GM20000 (cell line): ENCODE measurements around the gene PLEKHA8.

Experiments used
- DNase-seq: peaks from one replicate; pipeline ENCODE4 v3.0.0; 2012; ENCODE audit warnings: low spot score
- TF ChIP-seq, protein P1 (sequence below): IDR thresholded peaks from 2 replicates; pipeline ENCODE4 v1.5.1; 2012; ENCODE audit warnings: mild to moderate bottlenecking, control low read depth; ENCODE audit errors: extremely low read depth, missing control alignments

Gene PLEKHA8

DNA sequence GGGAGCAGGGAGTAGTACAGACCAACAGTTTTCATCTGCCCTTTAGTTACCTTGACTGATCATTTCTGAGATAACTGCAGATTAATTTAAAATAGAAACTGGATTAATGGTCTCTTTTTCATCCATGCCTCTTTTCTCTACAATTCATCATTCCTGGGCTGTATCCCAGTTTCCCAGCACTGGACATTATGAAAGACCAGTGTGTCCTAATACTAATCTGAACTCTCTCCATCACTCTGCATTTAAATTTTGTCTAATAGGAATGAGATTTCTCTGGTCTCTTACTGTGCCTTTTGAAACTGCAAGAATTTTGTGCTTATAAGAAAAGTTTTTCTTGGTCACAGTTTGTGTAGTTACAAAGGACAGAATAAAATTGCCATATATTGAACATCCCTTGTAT is 12.7 kb downstream of the PLEKHA8 start:
- TF ChIP-seq, protein P1, sequence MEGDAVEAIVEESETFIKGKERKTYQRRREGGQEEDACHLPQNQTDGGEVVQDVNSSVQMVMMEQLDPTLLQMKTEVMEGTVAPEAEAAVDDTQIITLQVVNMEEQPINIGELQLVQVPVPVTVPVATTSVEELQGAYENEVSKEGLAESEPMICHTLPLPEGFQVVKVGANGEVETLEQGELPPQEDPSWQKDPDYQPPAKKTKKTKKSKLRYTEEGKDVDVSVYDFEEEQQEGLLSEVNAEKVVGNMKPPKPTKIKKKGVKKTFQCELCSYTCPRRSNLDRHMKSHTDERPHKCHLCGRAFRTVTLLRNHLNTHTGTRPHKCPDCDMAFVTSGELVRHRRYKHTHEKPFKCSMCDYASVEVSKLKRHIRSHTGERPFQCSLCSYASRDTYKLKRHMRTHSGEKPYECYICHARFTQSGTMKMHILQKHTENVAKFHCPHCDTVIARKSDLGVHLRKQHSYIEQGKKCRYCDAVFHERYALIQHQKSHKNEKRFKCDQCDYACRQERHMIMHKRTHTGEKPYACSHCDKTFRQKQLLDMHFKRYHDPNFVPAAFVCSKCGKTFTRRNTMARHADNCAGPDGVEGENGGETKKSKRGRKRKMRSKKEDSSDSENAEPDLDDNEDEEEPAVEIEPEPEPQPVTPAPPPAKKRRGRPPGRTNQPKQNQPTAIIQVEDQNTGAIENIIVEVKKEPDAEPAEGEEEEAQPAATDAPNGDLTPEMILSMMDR: no peak
- no peak for DNase-seq

DNA sequence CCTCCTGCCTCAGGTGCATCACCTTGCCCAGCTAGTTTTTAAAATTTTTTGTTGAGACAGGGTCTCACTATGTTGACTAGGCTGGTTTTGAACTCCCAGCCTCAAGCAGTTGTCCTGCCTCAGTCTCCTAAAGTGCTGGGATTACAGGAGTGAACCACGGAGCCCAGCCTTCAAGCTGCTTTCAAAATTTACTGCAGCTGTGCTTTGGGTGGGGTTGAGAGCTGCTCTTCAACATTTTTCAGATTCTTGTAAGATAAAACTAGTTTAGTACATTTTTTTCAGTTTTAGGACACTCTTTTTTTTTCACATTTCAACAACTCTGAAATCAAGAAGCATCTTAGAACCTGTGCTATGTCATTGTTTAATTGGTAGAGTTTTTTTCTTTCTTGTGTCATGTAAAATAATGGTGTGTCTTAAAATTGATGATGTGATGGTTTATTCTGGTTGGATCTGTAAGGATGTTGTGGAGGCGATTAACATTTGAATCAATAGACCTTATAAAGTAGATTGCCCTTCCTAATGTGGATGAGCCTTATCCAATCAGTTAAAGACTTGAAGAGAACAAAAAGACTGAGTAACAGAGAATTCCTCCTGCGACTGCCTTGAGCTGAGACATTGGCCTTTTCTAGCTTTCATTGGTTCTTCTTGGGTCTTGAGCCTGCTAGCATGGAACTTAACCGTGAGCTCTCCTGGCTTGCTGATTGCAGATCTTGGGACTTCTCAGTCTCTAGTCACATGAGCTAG is 13.5 kb downstream of the PLEKHA8 start:
- no peak for DNase-seq
- TF ChIP-seq, protein P1: no peak

DNA sequence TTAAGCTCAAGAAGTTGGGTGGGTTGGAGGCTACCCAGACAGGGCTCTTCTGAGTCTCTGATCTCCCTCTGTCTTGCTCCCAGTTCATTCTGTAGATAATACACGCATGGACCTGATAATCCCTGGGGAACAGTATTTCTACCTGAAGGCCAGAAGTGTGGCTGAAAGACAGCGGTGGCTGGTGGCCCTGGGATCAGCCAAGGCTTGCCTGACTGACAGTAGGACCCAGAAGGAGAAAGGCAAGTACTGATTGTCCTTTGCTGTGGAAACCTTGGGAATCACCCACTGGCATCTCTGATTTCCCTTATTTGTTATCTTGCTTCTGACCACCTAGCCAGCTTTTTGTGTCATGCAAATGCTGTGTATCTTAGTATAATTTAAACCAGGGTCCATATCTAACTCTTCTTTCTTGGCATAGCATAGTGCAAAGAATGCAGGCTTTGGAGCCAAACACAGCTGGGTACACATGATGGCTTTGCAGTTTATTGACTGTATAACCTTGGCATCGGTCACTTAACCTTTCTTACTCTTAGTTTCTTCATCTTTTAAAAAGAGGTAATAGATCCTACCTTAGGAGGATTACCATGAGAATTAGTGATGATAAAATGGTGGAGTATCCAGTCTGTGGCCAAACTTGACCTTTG is 18.0 kb downstream of the PLEKHA8 start:
- DNase-seq: no peak
- TF ChIP-seq, protein P1: no peak

DNA sequence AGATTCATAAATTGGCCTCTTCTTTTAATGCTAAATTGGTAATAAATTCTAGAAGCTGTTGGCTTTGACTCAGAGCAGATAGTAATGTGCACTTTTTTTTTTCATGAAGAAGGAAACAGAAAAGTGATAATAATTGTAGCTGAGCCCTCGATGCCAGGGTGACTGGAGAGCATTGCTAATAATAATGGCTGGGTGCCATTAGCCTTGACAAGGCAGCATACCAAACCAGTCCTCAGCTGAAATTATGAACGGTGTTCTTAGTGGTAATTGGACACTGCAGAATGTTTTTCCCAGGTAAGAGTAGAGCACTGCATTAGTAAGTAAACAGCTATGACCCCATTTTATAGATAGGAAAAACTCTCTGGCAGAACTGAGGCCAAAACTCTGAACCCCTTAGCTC is 18.9 kb downstream of the PLEKHA8 start:
- no peak for DNase-seq
- TF ChIP-seq, protein P1: no peak

DNA sequence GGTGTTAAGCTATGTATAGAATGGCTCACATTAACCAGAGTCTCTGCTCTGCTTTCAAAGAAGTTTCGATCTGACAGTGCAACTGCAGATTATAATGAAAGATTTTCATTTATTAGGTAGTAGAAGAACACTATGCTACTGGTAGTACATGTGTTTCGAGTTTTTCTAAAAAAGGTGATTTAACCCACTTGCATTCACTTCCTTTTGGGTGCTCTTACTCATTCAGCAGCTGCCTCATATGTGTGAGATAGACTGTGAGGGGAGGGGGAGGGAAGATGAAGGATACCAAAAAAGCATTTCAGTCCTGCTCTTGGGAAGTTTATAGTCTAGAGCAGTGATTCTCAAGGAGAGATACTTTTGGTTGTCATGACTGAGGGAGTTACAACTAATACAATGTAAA is 20.4 kb downstream of the PLEKHA8 start:
- DNase-seq: no peak
- TF ChIP-seq, protein P1: no peak

DNA sequence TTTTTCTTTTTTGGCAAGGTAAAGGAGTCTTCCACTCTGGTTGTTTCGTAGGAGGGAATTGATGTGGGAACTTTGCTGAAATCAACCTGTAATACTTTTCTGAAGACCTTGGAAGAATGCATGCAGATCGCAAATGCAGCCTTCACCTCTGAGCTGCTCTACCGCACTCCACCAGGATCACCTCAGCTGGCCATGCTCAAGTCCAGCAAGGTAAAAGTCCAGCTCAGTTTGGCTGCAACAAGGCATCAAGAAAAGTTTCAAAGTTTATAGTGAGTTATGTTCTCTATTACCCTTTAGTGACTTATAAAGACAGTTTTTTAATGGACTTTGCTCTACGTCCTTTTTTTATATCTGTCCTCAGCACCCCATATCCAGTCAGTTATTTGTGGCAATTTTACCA is 21.0 kb downstream of the PLEKHA8 start:
- TF ChIP-seq, protein P1: no peak
- no peak for DNase-seq

DNA sequence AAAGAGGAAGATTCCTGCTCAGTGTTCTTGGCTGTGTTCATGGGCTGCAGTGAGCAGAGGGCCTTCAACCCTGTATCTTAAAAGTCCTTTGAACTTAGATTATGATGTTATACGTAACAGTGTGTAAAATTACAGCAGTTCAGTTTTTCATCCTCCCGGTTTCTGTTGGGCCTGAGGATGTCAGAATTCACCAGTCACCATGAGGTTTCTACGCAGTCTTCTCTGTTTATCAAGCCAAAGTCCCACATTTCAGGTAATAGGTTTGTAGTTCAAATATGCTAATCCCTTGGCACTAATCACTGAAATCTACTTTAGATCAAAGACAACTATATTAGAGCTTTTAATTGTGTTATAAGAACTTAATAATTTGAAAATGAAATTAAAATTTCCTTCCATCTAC is 24.9 kb downstream of the PLEKHA8 start:
- DNase-seq: no peak
- TF ChIP-seq, protein P1: no peak
